HG03095 (cell line): ENCODE data around the gene GADD45G.

ENCODE experiments used
- ATAC-seq: cut with Tn5 transposase; IDR thresholded peaks from one replicate; pipeline ENCODE4 v1.9.1; 2021; ENCODE audit warnings: moderate library complexity; ENCODE audit not compliant: unreplicated experiment

The GADD45G gene

DNA sequence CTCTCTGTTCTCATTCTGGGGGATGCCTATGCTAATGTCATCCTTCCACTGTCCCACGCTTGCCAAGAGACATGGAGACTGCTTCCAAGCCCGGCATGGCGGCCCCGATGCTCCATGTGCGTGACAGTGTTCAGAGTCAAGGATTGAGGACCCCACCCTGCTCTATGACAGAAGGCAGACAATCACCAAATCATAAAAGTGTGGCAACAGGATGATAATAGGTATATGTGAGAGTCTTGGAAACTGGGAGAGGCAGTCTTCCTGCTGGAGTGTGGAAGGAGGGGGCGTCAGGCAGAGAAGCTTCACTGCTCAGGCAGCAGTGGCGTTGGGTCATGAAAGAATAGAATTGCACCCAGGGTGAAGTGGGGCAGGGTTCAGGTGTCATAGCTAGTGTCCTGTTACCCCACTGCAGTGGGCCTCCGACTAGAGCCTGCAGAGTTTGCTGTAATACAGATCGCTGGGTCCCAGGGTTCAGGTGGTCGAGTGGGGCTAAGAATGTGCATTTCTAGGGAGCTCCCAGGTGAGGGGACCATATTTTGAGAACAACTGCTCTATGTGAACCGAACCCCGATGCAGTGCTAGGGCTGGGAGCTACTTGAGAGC is 12.5 kb upstream of the GADD45G start:
- no peak for ATAC-seq

DNA sequence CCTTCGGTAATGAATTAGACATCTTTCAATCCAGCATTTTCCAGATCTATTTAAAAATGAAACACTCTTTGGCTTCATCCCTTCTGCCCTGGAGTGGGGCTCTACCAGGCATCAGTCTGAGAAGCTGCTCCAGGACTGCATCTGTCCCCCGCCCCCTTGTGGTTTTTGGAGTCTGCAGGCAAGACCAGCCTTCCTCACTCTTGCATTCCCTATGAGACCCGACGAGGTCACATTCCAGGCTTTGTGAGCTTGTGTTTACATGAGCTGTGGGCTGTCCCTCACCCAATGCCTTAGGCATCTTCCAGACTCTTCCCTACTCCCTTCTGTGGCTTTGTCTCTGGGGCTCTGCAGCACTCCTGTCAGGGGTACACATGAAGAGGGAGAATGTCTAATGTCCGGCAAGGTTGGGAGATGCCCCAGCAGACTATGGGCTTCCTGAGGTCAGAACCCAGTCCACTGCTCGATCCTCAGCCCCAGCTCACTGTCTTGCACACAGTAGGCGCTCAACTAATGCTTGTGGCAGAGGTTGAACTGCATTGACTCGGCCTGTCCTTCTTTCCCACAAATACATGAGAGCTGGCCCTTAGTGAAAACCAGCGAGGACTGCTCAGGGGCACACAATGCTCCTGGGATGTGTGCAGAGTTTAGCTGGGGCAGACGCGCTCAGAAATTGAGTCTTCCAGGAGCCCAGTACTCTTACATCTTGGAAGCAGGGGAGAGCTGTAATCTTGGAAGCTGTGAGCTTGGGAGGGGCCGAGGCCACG is 11.7 kb upstream of the GADD45G start:
- no peak for ATAC-seq

DNA sequence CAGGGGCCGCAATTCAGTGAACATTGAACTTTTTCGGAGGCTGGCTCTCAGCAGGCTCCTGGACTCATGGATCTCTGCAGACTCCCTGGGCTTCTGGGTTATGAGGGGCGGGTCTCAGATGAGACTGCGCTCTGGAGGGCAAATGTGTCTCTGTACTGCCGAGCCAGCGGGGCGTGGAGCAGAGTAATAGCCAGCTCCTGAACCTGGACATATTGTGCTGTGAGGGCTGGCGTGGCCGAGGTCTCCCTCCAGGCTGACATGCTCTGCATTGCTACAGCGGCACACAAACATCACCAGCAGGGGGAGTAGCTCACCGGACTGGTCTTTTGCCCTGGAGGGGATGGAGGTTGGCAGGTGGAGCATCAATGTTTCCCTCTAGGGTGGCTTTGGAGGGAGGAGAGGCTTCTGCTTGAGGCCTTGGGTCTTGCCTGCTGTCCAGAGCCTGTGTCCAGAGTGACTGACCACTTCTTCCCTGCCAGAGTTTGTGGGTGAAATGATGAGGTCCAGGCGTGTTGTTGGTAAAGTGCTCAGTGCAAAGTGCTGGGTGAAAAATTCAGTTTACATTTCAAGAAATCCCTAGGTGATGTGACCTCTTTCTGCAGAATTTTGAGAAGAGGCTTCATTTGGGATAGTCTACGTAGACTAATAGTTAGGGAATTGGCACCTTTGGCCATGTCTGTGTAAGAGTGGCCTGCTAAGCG is 10.9 kb upstream of the GADD45G start:
- no peak for ATAC-seq

DNA sequence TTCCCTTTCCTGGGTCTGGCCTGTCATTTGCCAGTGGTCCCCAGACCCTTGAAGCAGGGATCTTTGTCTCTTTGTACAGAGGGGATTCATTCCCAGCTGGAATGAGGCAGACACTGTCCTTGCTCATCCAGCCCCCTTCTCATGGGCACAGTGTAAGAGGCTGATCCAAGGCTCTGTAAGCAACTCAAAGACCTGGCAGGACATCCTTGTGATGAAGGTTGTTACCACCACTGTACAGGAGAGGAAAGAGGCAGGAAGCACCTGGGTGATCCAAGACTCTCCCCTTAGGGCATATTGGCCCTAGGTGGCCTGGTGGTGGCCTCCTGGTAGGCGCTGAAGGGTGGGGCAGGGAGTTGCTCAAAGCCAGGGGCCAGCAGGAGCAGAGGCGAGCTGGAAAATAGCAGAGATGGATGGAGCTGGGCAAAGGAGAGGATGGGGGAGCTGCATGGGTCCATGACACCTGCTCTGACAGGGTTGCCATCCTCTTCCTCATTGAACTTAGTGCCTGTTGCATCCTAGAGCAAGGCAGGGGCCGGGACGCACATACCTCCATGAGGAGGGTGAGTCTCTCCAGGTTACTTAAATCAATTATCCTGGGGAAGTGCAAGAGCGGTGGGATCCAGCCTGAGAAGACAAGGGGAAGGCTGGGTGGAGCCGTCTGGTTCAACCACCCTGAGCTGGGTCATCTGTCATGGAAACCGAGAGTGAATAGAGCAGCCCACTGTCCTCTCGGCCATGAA is 9.8 kb upstream of the GADD45G start:
- ATAC-seq: no peak

DNA sequence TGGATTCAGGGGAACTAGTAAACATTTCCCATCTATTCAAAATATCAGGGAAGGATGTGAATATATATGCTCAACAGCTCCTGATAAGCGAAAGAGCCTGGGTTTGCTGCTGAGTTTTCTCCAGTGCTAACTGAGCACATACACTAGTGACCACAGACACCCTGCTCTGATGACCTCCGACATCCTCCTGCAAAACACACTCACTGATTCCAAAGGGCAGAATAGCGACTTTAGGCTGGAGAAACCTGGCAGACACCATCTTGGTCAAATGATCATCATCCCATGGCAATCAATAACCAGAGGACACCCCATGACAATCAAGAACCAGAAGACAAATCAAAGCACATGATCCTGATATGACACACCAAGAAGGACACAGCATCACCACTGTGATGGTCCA is 9.2 kb upstream of the GADD45G start:
- ATAC-seq: no peak

DNA sequence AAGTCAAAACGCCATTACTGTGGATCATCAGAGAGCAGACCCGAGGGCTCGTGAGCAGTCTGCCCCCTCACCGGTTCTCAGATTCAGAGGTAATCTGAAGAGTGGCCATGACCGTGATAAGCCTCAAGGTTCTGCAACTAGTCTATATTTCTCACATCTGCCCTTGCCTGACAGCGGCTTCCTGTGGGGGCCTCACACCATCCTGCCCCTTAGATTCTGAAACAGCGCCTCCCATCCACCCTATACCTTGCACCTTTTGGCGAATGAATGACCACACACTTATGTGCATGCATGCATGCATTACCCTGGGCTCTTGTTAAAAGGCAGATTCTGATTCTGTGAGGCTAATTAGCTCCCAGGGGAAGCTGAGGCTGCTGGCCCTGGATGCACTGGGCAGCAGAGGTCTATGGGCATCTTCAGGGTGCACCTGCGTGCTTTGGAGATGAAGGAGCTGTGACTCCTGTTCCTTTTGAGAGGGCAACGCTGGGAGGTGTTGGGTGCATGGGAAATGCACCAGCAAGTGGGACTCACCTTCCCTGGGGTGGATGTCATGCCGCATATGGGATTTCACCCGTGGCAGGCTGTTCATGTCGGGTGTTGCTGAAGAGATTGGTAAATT is 7.8 kb upstream of the GADD45G start:
- no peak for ATAC-seq

DNA sequence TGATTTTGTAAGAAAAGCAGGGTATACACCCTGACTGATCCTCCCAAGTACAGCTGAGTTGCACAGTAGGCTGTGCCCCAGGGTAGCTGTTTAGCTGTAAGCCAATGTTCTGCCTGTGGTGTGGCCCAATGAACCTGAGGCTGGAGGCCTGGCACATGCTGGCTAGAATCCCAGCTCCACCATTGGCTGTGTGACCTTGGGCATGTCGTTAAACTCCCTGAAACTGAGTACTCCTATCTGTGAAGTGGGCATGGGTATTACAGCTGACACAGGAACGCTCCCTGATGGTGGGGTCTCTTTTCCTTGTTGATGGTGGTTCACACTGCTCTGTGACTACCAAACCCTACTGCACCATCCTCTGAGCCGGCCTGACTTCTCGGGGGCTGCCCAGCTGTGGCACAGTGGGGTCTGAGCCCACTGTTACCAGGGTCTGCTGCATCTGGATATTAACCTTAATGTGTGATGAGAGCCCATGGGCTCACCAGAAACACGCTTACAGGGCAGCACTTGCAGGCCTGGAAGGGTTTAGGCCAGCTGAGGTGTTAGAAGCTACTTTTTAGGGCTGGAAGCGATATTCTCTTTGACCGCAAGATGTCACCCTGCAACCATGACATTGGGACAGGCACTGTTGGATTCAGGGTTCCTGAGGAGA is 7.0 kb upstream of the GADD45G start:
- ATAC-seq: no peak

DNA sequence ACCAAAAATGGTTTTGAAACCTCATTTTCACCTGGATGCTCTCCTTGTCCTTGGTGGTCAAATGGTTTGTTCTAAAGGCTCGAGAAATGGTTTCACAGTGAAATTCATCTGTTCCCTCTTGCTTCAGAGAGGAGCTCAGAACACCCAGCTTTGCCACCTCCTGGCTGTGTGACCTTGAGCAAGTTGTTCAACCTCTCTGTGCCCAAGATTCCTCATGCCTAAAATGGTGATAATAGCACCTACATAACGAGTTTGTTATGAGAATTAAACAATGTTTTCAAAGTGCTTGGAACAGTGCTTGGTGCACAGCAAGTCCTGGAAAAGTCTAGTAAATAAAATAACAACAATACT is 6.5 kb upstream of the GADD45G start:
- no peak for ATAC-seq

DNA sequence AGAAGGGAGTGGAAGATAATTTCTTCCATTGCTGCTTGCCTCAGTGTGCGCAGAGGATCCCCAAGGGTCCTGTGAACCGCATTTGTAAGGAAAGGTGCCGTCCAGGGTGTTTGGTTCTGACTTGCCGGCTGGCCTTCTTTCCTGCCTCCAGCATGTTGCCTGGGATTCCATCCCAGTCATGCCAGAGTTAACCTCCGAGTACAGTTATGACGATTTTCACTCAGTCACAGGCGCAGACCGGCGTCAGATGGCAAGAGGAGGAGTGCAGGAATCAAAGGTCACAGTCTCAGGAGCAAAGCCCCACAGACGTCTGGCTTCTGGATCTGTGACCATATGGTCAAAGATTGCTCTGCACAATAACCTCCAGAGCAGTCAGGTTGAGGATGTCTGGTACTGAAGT is 5.9 kb upstream of the GADD45G start:
- no peak for ATAC-seq

DNA sequence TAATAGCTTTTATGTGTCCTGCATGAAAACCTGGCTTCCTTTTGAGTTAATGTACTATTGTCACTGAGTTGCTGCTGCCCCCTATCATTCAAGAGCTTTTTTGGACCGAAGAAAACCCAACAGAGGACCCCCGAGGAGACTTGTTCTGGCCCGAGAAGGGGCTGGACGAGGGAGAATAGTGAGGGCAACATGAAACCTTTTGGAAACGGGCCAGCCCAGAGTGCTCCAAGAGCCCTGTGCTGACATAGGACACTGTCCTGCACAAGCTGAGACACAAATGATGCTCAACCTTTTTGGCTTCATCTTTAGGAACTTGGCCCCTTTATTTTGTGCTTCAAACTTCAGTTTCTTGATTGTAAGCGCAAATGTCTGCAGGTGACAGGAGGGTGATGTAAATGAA is 4.0 kb upstream of the GADD45G start:
- ATAC-seq: no peak

DNA sequence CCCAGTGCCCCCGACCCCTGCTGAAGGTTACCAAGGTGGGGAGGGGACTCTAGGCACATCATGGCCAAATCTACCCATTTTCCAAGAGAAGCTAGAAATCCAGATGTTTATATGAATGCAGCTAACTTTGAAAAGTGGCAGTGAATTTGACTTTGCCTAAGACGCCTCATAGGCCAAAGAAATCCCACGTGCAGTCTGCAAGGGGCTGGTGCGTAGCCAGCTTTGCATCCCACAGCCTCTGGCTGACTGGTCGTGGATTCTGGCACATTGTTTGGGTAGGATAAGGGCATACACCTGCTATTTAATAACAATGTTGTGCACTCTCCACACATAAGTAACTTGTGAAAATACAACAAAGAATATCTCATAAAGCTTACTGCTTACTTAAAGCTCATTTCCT is 3.5 kb upstream of the GADD45G start:
- no peak for ATAC-seq

DNA sequence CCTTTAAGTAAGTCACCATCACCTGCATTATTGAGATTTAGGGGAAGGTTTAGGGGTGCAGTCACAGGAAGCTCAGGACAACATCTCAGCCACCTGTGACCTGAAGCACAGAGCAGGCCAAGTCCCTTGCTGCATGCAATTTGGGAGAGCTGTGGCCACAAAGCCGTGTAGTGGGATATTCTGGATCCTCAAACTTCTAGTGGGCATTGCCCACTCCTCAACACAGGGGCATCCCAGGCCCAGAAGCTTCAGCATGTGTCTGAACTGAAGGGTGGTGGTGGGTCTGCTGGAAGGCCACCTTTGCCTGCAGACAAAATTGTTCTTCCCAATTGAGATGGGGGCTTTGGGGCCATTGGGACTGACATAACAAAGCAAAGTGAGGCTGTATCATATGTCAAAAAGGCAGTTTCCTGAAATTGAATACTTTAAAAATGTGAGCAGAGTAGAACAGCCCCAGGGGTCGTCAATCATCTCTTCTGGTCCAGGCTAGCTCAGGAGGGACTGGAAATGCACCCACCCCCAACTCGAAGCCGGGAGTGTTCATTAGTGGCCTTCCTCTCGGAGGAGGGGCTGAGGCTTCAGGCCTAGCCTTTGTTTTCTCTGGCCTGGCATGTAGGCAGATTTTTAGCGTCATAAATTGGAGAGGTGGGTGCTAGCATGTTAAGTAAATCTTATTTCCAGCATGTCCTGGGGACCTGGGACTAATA is 2.8 kb upstream of the GADD45G start:
- no peak for ATAC-seq

DNA sequence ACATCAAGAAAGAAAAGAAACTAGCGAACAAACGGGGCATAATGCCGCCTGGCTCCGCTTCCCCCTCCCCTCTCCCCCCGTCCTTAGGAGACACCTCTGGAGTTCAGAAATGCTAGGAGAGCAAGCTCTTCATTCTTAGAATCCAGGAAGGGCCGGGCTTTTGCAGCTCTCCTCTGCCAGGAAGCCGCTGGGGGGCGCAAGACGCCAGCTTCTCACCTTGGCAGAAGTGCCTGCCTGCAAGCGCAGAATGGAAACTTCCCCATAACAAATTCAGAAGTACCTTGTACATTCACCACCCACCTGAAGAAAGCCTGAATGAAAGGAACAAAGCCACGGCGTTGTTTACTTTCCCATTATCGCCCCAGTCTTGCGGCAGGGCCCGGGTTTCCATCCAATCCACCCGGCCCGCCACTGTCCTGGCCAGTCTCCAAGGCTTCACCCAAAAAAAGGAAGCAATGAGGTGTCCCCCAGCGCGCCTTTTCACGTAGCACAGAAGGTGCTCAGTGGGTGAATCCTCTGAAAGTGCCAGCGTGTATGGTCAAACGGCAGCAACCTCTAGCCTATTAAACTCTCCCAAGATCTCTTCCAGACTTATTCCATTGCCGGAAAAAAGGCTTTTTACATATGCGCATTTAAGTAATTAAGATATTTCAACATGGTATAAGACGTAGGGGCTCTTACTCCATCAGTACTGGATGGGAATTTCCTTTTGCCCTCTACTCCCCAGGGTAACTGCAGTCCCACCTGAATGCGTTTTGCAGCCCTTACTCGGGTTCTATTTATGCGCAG is 1.6 kb upstream of the GADD45G start:
- ATAC-seq: peak; percentile 40

DNA sequence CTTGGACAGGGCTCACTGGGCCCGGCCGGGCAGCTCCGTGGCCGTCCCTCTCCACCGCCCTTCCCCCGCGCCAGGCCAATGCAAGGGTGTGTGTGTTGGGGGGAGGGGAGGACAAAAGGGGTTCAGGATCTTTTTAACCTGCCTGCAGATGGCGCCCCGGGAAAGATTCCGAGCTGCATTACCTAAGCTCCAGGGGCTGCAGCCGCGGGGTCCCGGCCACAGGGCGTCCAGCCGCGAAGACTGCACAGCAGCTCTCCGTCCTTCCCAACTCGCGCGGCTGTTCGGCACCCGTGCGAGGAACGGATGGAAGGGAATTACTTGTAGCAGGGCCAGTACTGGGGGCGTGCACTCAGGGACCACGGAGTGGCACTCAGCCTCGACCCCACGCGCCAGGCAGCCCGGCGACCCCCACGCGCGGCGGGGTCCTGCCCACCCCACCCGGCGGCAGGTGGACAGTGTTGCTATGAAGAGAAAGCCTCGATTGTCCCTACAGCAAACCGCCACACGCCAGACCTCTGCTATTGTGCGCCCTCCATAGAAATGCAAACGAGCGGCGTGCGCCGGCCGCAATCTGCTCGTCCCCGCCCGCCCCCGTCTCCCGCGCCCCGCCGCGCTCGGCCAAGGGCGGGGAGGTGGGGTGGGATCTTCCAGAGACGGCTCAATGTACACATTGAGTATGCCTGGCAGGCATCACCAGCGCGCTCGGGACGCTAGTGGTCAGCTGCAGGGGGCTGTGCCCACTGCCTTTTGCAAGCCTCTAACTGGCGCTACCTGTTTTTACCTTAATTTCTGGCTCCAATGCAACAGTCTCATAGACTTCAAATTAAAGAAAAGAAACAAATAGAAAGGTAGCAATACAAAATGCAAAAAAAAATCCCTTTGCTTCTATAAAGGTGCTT is 796 bp upstream of the GADD45G start:
- no peak for ATAC-seq

DNA sequence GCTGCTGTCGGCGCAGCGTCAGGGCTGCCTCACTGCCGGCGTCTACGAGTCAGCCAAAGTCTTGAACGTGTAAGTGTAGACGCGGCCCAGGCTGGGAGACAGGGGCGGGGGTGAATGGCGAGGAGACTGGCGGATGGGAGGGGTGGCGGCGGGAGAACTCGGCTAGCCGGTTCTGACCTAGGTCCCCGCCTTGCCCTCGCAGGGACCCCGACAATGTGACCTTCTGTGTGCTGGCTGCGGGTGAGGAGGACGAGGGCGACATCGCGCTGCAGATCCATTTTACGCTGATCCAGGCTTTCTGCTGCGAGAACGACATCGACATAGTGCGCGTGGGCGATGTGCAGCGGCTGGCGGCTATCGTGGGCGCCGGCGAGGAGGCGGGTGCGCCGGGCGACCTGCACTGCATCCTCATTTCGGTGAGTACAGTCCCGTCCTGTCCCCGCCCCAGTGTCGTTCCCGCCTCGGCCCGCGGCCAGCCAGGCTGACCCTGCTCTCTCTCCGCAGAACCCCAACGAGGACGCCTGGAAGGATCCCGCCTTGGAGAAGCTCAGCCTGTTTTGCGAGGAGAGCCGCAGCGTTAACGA is 745 bp downstream of the GADD45G start:
- no peak for ATAC-seq

DNA sequence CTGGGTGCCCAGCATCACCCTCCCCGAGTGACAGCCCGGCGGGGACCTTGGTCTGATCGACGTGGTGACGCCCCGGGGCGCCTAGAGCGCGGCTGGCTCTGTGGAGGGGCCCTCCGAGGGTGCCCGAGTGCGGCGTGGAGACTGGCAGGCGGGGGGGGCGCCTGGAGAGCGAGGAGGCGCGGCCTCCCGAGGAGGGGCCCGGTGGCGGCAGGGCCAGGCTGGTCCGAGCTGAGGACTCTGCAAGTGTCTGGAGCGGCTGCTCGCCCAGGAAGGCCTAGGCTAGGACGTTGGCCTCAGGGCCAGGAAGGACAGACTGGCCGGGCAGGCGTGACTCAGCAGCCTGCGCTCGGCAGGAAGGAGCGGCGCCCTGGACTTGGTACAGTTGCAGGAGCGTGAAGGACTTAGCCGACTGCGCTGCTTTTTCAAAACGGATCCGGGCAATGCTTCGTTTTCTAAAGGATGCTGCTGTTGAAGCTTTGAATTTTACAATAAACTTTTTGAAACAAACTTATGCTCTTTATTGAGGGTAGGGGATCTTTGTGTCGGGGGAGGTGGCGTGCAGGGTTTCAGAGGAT is 1.3 kb downstream of the GADD45G start:
- ATAC-seq: no peak

DNA sequence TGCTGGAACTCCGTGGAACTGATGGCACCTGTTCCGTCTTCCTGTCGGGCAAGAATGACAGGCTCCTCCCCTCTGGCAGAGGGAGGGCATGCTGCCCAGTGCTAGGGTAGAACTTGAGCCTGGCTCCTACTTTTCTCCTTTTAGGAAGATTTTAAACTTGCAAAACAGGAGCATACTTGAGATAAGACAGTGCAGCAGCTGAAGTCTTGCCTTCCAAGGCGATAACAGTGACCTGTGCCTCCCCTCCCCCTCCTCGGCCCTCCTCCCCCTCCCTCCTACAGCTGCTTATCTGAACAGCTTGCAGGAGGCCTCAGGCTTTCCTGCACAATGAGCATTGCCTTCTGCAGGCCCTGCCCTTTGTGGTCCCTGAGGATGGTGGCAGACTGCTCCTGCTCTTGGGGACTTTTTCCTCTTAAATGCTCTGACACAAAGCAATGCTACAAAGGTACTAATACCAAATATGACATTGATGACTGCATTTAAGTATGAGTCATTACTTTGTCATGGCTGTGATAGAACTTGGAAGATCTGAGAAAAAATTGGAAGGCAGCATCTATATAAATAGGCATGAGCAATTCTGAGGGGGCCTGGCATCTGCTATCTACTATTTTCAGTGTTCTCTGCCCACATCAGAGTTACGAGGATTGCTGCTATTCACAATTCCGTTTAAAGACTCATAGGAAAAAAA is 2.0 kb downstream of the GADD45G start:
- ATAC-seq: no peak
